Tibial artery (tissue), 4 donors: Measurements from ENCODE around the gene UTP11.

Experiments used
- DNase-seq, 2 donors: peaks; one replicate each; pipeline ENCODE4 v3.0.0-alpha.2; 2019
- H3K27ac ChIP-seq, 2 donors: fragments of 200-600 bp; sonication (generic) in 1 of 2; 1 replicate in 1 of 2; 2 replicates in 1 of 2; pipeline ENCODE4 v1.5.1; 2018 to 2019; ENCODE audit warnings: mild to moderate bottlenecking in 1 of 2
- H3K27me3 ChIP-seq, 2 donors: fragments of 200-600 bp; sonication (generic) in 1 of 2; one replicate each; pipeline versions ENCODE4 v1.5.1 to v1.6.0; 2016 to 2019
- H3K36me3 ChIP-seq, 3 donors: fragments of 200-600 bp; sonication (generic) in 2 of 3; one replicate each; pipeline ENCODE4 v1.5.1; 2016 to 2019; ENCODE audit warnings: mild to moderate bottlenecking in 2 of 3
- H3K4me1 ChIP-seq, 4 donors: fragments of 200-600 bp; sonication (generic) in 2 of 4; 1 replicate in 3 of 4; 2 replicates in 1 of 4; pipeline ENCODE4 v1.5.1; 2016 to 2019
- H3K4me3 ChIP-seq, 2 donors: fragments of 200-600 bp; sonication (generic) in 1 of 2; 1 replicate in 1 of 2; 2 replicates in 1 of 2; pipeline ENCODE4 v1.5.1; 2018 to 2019; ENCODE audit warnings: mild to moderate bottlenecking in 2 of 2
- H3K9me3 ChIP-seq, 3 donors: fragments of 200-600 bp; sonication (generic) in 1 of 3; one replicate each; pipeline ENCODE4 v1.5.1; 2016 to 2019
- CTCF ChIP-seq, 2 experiments: fragments of 200-600 bp in 1 of 2; fragments of 450-650 bp in 1 of 2; IDR thresholded peaks; one replicate each; pipeline ENCODE4 v1.5.1; 2017 to 2019; ENCODE audit warnings: antibody characterized with exemption in 2 of 2, mild to moderate bottlenecking in 1 of 2, moderate library complexity in 1 of 2
- intact Hi-C: fragments of 100-400 bp; cut with DNase I; formaldehyde crosslinking; loops from one replicate; pipeline ENCODE4 v1.15.0; 2023; ENCODE audit warnings: low total_unique reads

The UTP11 gene

GRCh38 chr1:38013227-38013622 is 691 bp downstream of the UTP11 start:
- Histone ChIP-seq H3K4me3 (peak overlapping the region; percentile 82 to 85), H3K27me3 (no peaks in the 10 kb centered on the region), H3K4me1 (peaks cover 0 to 50% (median 27%) of the 10 kb centered on the region in 4 donors), H3K36me3 (peaks cover 15 to 23% (median 18%) of the 10 kb centered on the region in 3 donors), H3K27ac (peak overlapping the region; percentile 91 to 96), H3K9me3 (no peaks in the 10 kb centered on the region)
- intact Hi-C loops: no loop called here
- TF ChIP-seq CTCF (IDR thresholded peaks at IDR 0.05): no peak
- DNase-seq: no peak

- no peak overlapping the region for H3K4me3 ChIP-seq
- H3K4me1 ChIP-seq: peaks cover 0 to 44% (median 26%) of the 10 kb centered on the region in 4 donors
- H3K27ac ChIP-seq: peak overlapping the region in 1 of 2 donors; percentile 96
- H3K9me3 ChIP-seq: no peaks in the 10 kb centered on the region
- TF ChIP-seq CTCF (IDR thresholded peaks at IDR 0.05): no peak
- intact Hi-C loops: no loop called here
- DNase-seq: no peak
- no peaks in the 10 kb centered on the region for H3K27me3 ChIP-seq
- peaks cover 23 to 33% (median 26%) of the 10 kb centered on the region in 3 donors for H3K36me3 ChIP-seq
Measured at GRCh38 chr1:38014171-38014570, 1.6 kb downstream of the UTP11 start.

- peaks cover 30 to 40% (median 32%) of the 10 kb centered on the region in 3 donors for H3K36me3 ChIP-seq
- H3K27me3 ChIP-seq: no peaks in the 10 kb centered on the region
- no peak for TF ChIP-seq CTCF (IDR thresholded peaks at IDR 0.05)
- H3K4me1 ChIP-seq: peaks cover 0 to 37% (median 23%) of the 10 kb centered on the region in 4 donors
- intact Hi-C loops: no loop called here
- no peak overlapping the region for H3K4me3 ChIP-seq
- peak overlapping the region in 1 of 2 donors; percentile 96 for H3K27ac ChIP-seq
- no peaks in the 10 kb centered on the region for H3K9me3 ChIP-seq
- DNase-seq: no peak
Measured at GRCh38 chr1:38014724-38015424, 2.3 kb downstream of the UTP11 start.

GRCh38 chr1:38015978-38016725 is 3.6 kb downstream of the UTP11 start:
- H3K36me3 ChIP-seq: peaks cover 41 to 53% (median 44%) of the 10 kb centered on the region in 3 donors
- no peak overlapping the region for H3K4me3 ChIP-seq
- H3K27me3 ChIP-seq: no peaks in the 10 kb centered on the region
- H3K9me3 ChIP-seq: no peaks in the 10 kb centered on the region
- no peak for TF ChIP-seq CTCF (IDR thresholded peaks at IDR 0.05)
- peaks cover 0 to 36% (median 22%) of the 10 kb centered on the region in 4 donors for H3K4me1 ChIP-seq
- DNase-seq: no peak
- peak overlapping the region in 1 of 2 donors; percentile 33 for H3K27ac ChIP-seq
- intact Hi-C loops: no loop called here

- Histone ChIP-seq H3K36me3 (peaks cover 69 to 80% (median 72%) of the 10 kb centered on the region in 3 donors), H3K9me3 (no peaks in the 10 kb centered on the region), H3K4me3 (no peak overlapping the region), H3K27me3 (no peaks in the 10 kb centered on the region), H3K4me1 (peaks cover 0 to 24% (median 14%) of the 10 kb centered on the region in 4 donors), H3K27ac (no peak overlapping the region)
- peak; percentile 34 to 43 for TF ChIP-seq CTCF (IDR thresholded peaks at IDR 0.05)
- DNase-seq: no peak
- intact Hi-C loops: no loop called here
Measured at GRCh38 chr1:38018864-38019343, 6.4 kb downstream of the UTP11 start.
